ENCODE results near the gene HACD4.

The HACD4 gene, protein sequence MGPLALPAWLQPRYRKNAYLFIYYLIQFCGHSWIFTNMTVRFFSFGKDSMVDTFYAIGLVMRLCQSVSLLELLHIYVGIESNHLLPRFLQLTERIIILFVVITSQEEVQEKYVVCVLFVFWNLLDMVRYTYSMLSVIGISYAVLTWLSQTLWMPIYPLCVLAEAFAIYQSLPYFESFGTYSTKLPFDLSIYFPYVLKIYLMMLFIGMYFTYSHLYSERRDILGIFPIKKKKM

DNA sequence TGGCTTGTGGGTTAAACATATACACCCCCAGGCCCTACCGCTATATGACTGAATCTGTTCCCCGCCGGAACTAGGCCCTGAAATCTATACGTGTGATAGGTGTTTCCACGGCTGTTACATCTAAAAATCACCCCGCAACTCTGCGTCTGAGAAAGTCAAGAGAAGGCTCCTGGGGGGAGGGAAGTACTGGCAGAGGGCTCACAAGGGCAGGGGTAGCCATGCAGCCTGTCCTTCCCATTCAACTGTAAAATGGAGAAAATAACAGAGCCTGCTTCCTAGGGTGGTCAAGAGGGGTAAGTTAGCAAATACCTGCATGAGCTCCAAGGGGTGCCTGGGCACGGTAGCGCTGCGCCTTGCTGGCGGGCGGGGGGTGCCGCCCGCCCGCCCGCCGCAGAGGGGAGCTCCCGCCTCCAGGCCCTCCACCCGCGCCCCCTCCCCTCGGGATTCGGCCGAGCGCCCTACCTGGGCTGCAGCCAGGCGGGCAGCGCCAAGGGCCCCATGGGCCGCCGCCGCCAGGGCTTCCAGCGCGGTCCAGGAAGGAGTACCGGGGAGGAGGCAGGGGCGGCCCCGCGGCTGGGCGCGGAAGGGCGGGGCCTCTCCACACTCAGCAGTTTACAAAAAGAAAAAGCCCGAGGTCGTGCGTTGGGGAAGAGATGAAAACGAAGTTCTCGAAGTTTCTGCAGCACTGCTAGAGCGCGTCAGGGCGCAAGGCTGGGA, at the start of gene HACD4:
Gene HACD4, minus strand, starts transcription at position 550 of the 717 bp plus-strand sequence. Its CDS starts 50 bp downstream, at position 500.
- DNase-seq = peak; percentile 63

DNA sequence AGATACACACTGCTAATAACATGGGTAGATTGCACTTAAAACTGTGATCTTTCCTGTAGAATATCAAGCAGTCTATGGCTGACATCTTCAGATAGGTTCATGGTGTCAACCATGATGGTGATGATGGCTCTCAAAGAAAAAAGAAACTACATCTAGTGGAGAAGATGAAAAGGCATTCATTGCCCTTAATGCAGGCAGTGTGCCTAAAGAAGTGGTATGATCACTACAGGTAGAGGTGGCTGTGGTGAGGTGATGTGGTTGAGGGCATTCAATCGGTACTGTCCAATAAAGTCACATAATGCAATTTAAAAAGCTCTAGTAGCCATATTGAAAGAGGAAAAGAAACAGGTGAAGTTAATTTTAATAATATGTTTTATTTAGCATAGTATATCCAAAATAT, 49.4 kb upstream of the HACD4 start:
- no peak for DNase-seq

DNA sequence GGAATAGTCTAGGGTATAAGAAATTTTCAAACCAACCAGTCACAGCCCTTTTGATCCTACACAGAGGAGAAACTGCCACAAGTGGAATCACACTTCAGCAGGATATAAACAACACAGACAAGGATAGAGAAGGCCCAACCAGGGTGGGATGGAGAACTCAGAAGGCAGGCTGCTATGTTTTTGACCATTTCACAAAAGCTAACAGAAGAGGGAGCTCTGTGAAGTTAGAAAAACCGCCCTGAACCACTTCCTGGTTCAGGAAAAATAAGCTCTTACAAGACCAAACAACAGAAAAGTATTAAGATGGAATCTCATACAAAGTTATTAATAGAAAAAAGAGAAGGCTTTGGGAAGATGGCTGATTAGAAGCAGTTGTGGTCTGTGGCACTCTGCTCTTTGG, 47.3 kb upstream of the HACD4 start:
- DNase-seq = peak; percentile 28

DNA sequence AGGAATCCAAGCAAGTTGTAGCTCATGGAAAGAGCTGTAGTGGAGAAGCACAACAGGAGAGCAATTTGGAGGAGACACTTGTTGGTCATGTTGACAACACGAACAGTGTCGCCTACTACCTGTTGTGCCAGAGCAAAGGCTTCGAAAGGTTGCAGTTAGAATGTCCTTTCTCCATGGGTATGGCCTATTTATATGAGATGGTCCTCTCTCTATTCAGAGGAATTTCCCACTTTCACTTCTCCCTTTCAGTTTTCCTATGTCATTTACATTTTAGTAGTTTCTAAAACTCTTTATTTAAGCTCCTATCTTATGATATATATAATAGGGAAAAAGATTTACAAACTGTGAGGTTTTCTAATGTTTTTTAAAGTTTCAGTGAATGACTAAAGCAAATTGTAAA, 46.3 kb upstream of the HACD4 start, which contains the start of gene IFNB1:
Gene IFNB1, minus strand, starts transcription at position 162 of the 400 bp plus-strand sequence. Its CDS starts 73 bp downstream, at position 89.
- no peak for DNase-seq

DNA sequence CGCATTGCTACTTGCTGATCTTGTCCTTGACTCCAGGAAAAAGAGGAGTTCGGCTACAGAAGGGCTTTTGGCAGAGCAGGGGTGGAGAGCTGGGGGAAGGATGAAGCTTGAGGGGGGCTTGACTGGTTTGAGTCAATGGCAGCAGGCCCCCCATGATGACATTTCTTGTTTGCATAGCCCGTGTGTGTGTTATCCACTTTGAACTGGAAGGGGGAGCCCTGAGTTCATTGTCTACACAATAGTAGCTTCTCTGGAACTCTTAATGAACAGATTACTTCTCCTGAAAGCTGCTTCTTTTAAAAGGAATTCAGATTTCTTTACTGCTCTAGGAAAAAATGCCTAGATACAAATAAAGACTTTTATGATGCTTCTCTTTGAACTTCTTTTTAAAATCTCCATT, 44.0 kb upstream of the HACD4 start:
- no peak for DNase-seq

DNA sequence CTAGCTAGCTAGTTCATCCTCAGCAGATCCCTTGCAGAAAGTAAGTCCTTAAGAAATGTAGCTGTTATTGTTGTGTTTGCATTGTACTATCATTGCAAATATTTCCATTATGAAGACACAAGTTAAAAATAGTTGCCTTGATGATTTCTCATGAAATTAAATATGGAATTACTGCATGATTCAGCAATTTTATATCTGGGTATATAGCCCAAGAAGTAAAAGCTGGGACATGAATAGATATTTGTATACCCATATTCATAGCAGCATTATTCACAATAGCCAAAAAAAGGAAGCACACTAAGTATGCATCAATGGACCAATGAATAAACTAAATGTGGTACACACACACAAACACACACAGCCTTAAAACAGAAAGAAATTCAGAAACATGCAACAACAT, 39.5 kb upstream of the HACD4 start:
- no peak for DNase-seq

DNA sequence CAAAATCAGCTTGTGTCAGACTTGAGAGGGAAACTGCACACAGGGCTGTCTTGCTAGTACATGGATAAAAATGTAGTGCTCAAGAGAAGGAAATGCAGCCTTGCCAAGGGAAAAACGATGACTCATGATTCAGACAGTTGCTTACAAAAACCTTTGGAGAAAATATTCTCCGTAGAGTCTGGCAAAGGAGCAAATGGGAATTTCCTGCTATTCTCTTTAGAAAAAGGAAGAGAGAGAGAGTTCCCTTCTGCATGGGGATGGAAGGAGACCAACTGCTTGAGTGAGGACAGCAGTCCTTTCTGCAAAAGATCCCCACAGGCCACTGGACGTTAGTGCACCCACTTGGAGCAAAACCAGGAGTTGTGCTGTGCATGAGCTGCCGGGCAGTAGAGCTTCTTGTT, 38.7 kb upstream of the HACD4 start:
- no peak for DNase-seq

DNA sequence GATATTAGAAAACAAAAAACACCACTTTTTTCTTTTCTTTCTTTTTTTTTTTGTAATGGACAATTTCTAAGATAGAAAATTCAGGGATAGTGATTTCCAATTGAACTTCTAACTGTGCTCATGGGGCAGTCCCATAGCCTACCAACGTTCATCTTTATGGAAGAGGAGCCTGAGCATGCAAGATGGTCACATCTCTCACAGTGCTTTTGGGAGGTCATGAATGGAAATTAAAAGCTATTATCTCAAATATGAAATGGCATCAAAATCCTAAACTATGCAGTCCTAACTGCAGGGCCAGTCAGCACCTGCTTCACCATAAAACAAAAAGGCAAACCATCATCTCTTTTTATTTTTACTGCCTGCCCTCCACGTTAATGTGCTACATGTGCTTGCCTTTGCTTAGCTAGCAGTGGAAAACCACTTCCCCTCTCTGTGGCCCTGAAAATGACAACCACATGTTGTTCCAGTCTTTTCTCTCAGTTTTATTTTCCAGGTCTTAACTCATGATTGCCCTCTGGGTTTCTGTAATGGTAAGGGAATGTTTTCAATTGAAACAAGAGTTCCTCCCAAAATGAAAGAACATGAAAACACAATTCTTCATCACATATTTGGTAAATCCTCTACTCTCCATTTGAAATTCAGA, 29.6 kb upstream of the HACD4 start:
- DNase-seq = peak; percentile 6

DNA sequence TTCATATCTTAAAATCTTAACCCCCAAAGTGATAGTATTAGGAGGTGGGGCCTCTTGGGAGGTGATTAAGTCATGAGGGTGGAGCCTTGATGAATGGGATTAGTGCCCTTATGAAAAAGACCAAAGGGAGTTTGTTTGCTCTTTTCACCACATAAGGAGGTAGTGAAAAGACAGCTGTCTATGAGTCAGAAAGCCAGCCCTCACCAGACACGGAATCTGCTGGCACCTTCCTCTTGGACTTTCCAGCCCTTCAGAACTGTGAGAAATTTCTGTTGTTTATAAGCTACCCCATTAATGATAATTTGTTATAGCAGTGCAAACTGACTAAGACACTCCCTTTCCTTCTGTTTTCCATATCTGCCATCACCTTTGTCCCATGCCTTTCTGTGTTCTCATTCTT, 25.5 kb upstream of the HACD4 start:
- no peak for DNase-seq

DNA sequence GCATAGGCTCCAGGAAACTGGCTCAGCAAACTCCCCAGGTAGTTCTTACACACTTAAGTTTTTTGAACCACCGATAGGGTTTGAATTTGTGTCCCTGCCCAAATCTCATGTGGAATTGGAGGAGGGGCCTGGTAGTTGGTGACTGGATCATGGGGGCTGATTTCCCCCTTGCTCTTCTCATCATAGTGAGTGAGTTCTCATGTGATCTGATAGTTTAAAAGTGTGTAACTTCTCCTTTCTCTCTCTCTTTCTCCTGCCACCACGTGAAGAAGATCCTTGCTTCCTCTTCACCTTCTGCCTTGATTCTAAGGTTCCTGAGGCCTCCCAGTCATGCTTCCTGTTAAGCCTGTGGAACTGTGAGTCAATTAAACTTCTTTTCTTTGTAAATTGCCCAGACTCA, 22.4 kb upstream of the HACD4 start:
- no peak for DNase-seq

DNA sequence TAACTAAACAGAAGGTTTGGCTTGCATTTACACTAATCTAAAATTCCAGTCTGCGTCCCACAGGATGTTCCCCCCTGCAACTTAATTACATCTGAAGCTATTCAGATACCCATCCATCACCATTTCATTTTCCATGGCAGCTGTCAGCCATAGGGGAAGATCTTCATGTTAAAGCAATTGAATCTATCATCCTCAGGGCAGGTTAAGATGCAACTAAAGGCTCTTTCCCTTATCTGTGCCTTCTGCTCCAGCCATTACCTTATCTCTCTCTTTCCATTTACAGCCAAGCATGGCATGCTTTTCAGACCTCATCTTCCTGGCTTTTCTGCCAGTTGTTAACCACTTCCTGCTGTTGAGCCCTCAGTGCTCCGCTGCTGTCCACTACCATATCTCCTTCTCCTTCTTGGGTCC, 15.8 kb upstream of the HACD4 start:
- DNase-seq = no peak

DNA sequence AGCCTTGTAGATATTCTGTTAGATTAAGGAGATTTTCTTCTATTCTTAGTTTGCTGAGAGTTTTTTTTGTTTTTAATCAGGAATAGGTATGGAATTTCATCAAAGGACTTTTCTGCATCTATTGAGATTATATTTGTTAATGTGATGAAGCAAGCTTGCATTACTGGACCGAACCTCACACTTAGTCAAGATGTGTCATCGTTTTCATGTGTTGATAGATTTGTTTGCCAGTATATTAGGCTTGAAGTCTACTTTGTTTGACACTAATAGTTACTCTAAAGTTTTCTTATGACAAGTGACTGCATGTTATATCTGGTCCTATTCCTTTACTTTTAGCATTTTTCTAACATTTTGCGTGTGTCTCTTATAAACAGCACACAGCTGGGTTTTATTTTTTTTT, 12.4 kb upstream of the HACD4 start:
- no peak for DNase-seq

DNA sequence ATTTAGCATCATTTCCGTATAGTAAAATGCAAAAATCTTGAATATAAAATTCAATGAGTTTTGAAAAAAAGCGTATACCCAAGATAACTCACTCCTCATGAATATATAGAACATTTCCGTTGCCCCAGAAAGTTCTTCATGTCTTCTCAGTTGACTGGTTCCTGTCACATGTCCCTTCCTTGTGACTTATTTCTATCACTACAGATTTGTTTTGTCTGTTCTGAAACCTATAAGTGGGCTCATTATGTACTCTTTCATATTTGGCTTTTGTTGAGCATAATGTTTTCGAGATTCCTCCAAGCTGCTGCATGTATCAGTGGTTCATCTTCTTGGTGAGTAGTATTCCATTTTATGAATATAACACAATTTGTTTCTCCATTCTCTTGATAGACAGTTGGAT, 11.0 kb upstream of the HACD4 start:
- DNase-seq = no peak

DNA sequence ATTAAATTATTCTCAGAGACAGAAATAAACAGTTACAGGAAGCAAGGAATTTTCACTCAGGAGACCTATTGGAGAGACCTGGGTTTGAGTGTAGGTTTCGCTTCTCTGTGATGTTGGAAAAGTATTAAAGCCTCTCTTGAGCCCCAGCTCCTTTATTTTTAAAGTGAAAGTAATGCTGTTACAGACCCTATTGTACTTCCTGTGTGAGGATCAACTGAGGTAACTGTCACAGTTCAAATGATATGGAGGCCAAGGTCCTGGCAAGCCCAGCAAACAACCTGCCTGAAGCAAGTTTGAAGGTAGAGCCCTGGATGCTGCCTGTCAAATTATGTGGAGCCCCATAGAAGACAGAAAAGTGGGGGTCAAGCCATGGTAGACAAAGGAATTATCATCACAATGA, 7.9 kb upstream of the HACD4 start:
- no peak for DNase-seq

DNA sequence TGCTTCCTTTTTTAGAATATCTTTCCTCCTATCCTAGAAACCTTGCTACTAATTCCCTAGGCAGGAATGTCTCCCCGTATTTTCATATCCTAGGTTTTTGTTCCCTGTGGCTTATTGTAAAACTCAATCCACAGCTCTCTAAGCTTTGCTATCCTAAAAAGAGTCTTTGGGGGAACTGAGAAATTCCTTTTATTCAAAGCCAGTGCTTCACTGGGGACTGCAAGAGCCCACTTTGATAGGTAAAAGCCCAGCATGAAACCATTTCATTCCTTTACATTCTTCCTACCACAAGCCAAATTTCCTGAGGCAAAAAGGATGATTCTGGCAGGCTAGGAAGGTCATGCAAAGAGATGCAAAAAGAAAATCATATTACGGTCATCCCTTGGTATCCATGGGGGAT, 5.8 kb upstream of the HACD4 start:
- DNase-seq = no peak

DNA sequence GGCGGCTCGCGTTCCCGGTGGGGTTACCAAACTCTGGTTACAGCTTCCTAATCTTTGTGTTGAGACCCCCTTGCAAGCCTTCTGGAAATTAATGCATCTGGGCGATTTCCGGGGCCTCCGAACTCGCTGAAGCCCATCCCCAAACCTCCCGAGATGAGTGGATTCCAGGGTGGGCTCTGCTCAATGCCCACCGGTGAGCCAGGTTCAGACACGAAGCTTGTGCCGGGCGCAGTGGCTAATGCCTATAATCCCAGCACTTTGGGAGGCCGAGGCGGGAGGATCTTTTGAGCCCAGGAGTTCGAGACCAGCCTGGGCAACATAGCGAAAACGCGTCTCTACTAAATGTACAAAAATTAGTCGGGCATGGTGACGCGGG, 356 bp upstream of the HACD4 start:
- DNase-seq = no peak

DNA sequence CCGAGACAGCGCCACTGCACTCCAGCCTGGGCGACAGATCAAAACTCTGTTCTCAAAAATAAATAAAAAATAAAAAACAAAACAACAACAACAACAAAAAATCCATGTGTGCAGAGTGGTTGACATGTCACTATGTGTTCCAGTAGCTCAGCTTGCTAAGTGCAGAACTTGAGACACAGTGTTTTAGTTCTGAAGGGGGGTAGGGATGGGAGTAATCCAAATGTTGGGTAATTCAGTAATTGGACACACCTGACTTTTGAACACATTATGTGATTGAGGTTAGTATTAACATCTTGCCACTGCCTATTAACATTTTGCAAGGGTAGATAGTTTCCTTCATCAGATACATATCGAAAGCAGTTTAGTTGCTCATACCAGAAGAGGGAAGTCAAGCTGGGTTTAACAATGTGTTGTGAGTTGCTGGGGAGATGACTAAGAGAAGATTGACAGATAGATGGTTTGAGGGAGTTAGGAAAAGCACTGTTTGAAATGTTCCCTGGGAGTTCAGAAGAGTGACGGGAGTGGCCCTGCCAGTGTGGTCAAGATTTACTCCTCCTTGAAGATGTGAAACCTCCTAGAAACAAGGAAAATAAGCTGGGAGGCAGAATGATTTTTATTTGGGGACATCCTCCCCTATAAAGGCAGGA, 928 bp downstream of the HACD4 start:
- DNase-seq = peak; percentile 67

DNA sequence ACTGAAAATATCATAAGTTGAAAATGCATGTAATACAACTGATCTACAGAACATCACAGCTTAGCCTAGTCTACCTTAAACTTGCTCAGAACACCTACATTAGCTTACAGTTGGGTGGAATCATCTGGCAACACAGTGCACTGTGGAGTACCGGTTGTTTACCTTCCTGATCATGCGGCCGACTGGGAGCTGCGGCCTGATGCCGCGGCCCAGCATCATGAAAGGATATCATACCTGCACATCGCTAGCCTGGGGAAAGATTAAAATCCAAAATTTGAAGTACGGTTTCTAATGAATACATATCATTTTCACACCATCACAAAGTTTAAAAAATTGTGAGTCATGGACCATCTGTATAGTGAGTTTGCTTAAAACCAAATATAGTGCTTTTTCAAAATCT, 1.8 kb downstream of the HACD4 start:
- peak; percentile 28 for DNase-seq

DNA sequence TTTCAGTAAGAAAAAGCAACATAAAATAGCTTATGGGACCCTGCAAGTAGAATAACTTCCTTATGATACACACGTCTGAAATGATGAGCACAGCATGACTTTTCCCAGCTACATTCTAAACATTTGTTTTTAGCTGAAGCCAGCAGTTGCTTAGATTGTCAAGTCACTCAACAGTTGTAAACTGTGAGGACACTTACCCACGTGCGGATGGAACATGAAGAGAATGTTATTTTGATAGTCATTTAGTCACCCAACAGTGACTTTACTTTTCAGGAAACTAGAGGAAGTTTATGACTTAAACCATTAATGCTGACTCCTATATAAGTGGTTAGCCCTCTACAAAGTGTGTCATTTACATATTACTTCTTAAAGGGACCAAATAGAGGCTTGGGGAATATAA, 3.0 kb downstream of the HACD4 start:
- peak; percentile 20 for DNase-seq

DNA sequence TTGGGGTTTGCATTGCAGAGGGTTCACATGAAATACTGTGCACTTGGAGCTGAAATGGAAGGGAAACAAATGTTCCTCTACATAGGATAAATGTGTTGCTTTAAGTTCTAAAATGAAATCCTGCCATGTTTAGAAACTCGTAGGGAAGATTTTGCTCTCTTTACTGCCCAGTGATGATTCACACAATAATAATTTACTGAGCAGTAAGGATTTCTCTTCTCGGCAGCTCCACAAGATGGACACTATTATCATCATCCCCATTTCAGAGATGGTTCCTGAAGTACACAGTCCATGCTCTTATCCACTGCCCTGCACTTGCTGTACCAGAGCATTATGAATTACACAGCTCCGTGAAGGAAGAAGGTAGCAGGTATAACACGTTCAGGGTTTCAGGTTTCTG, 4.1 kb downstream of the HACD4 start:
- DNase-seq = no peak

DNA sequence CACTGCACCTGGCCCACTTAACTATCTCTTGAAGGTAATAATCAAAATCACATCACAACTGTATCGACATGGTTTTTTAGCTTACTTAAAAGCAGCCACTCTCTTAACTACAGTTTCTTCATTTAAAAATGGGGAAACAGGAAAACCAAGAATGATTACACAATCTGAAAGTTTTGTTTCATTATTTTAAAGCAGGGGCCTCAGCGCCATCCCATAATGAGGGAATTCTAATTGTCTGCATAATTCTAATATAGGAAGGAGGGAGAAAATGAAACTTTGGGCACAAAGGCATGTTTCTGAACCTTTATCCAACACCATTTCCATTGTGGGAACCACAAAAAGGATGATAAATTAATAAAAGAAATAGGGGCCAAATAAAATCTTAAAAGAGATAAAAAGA, 7.6 kb downstream of the HACD4 start:
- DNase-seq = no peak

DNA sequence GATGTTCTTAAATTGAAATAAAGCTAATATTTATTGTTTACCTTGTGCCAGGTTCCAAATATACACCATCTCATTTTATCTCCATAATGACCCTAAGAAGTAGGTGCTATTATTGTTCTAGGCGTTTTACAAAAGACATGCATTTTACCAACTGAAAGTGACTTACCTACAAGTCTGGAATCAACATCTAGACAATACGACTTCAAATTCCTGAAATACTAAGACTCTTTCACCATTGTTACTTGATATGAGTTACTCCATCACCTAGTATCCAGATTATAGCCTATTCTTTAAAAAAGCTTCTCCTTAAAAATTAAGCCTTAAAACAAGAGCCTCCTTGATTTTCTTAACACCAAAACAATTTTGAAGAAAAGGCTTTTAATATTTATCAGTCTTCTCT, 13.3 kb downstream of the HACD4 start:
- DNase-seq = no peak

DNA sequence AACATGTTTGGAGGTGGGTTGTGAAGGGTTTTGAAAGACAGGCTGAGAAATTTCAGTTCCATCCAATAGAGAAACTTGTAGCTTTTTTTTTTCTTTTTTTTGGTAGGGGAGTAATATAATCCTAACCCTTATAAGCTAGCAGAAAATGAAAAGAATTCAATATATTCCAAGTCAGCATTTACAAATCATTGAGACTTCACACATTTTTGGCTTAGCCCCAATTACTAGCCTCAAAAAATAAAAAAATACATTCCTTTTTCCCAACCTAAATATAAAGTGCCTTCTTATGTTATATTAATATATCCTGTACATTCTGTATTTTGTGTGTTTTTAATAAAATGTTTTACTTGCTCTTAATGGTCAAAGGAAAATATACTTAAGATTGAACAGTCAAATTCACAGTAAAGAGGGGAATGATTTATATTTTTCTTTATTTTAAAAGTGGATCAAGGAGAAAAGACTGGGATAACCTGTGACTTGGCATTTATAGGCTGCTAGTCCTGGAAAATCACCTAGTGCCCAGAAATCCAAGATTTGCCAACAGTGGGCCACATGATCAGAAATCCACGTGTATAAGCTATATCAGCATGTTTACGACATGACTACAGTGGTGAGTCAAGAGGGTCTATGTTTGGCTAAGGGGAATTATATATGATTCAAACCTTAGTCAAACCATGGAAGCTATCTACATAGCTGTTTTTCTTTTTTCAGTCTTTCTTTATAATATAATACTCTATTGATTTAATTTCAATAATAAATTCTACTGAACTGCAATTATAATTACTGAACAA, 14.5 kb downstream of the HACD4 start:
- no peak for DNase-seq
